ENCODE measurements around the gene SSRP1. TPM values are rescaled to one million over a fixed set of nuclear protein-coding genes. Genes with fewer than 3 reads are reported as not detected.

The SSRP1 gene
- polyA plus RNA-seq, 4 donors = 32.4 to 95.4 (median 63.7) TPM

GRCh38 chr11:57348636-57349313 lies 13.1 kb upstream of the SSRP1 start:
- no peaks in the 10 kb centered on the region for H3K27me3 ChIP-seq (ENCODE audit: control insufficient read depth in 3 of 3, insufficient read depth in 3 of 3, low read length in 3 of 3)
- no peaks in the 10 kb centered on the region for H3K4me1 ChIP-seq (ENCODE audit: control insufficient read depth in 3 of 3, insufficient read depth in 2 of 3, low read depth in 1 of 3, low read length in 2 of 3)
- DNase-seq (no peak), FAIRE-seq (no peak)
- no peak overlapping the region for H3K27ac ChIP-seq (ENCODE audit: low read depth in 1 of 3, low read length in 2 of 3)
- 86 to 90% (median 86%) methylated on average over 14 of the region's 14 CpGs for WGBS, 3 donors
- H3K36me3 ChIP-seq (ENCODE audit: control insufficient read depth in 3 of 3, insufficient read depth in 2 of 3, low read depth in 1 of 3, low read length in 3 of 3) = no peaks in the 10 kb centered on the region
- H3K4me3 ChIP-seq (ENCODE audit: low read depth in 1 of 3, low read length in 3 of 3) = no peak overlapping the region
- H3K9me3 ChIP-seq (ENCODE audit: control insufficient read depth in 2 of 2, insufficient read depth in 1 of 2, low read depth in 1 of 2, low read length in 1 of 2) = peaks cover 0 to 6% of the 10 kb centered on the region in 2 donors

GRCh38 chr11:57348052-57348451 lies 12.4 kb upstream of the SSRP1 start:
- H3K27me3 ChIP-seq (ENCODE audit: control insufficient read depth in 3 of 3, insufficient read depth in 3 of 3, low read length in 3 of 3) = no peaks in the 10 kb centered on the region
- FAIRE-seq (no peak), DNase-seq (no peak)
- 63 to 73% (median 69%) methylated on average over 7 of the region's 7 CpGs for WGBS, 3 donors
- H3K4me3 ChIP-seq (ENCODE audit: low read depth in 1 of 3, low read length in 3 of 3) = no peak overlapping the region
- no peaks in the 10 kb centered on the region for H3K4me1 ChIP-seq (ENCODE audit: control insufficient read depth in 3 of 3, insufficient read depth in 2 of 3, low read depth in 1 of 3, low read length in 2 of 3)
- no peak overlapping the region for H3K27ac ChIP-seq (ENCODE audit: low read depth in 1 of 3, low read length in 2 of 3)
- no peaks in the 10 kb centered on the region for H3K36me3 ChIP-seq (ENCODE audit: control insufficient read depth in 3 of 3, insufficient read depth in 2 of 3, low read depth in 1 of 3, low read length in 3 of 3)
- H3K9me3 ChIP-seq (ENCODE audit: control insufficient read depth in 2 of 2, insufficient read depth in 1 of 2, low read depth in 1 of 2, low read length in 1 of 2) = peaks cover 0 to 6% of the 10 kb centered on the region in 2 donors

- no peaks in the 10 kb centered on the region for H3K4me1 ChIP-seq (ENCODE audit: control insufficient read depth in 3 of 3, insufficient read depth in 2 of 3, low read depth in 1 of 3, low read length in 2 of 3)
- peaks cover 0 to 6% of the 10 kb centered on the region in 2 donors for H3K9me3 ChIP-seq (ENCODE audit: control insufficient read depth in 2 of 2, insufficient read depth in 1 of 2, low read depth in 1 of 2, low read length in 1 of 2)
- DNase-seq (no peak), FAIRE-seq (no peak)
- H3K36me3 ChIP-seq (ENCODE audit: control insufficient read depth in 3 of 3, insufficient read depth in 2 of 3, low read depth in 1 of 3, low read length in 3 of 3) = no peaks in the 10 kb centered on the region
- H3K27ac ChIP-seq (ENCODE audit: low read depth in 1 of 3, low read length in 2 of 3) = no peak overlapping the region
- no peaks in the 10 kb centered on the region for H3K27me3 ChIP-seq (ENCODE audit: control insufficient read depth in 3 of 3, insufficient read depth in 3 of 3, low read length in 3 of 3)
- 84 to 88% (median 86%) methylated on average over 9 of the region's 9 CpGs for WGBS, 3 donors
- no peak overlapping the region for H3K4me3 ChIP-seq (ENCODE audit: low read depth in 1 of 3, low read length in 3 of 3)
Measured at GRCh38 chr11:57347336-57347735, 11.6 kb upstream of the SSRP1 start.

GRCh38 chr11:57345555-57346211 lies 10.0 kb upstream of the SSRP1 start:
- FAIRE-seq (no peak), DNase-seq (peak; percentile 80 to 88)
- WGBS, 3 donors = 12 to 18% (median 18%) methylated on average over 11 of the region's 11 CpGs
- Histone ChIP-seq H3K27ac (ENCODE audit: low read depth in 1 of 3, low read length in 2 of 3) (no peak overlapping the region), H3K4me3 (ENCODE audit: low read depth in 1 of 3, low read length in 3 of 3) (no peak overlapping the region), H3K27me3 (ENCODE audit: control insufficient read depth in 3 of 3, insufficient read depth in 3 of 3, low read length in 3 of 3) (peaks cover 0 to under 1% (median 0%) of the 10 kb centered on the region in 3 donors), H3K9me3 (ENCODE audit: control insufficient read depth in 2 of 2, insufficient read depth in 1 of 2, low read depth in 1 of 2, low read length in 1 of 2) (peaks cover 0 to under 1% of the 10 kb centered on the region in 2 donors), H3K36me3 (ENCODE audit: control insufficient read depth in 3 of 3, insufficient read depth in 2 of 3, low read depth in 1 of 3, low read length in 3 of 3) (no peaks in the 10 kb centered on the region), H3K4me1 (ENCODE audit: control insufficient read depth in 3 of 3, insufficient read depth in 2 of 3, low read depth in 1 of 3, low read length in 2 of 3) (no peaks in the 10 kb centered on the region)

DNA sequence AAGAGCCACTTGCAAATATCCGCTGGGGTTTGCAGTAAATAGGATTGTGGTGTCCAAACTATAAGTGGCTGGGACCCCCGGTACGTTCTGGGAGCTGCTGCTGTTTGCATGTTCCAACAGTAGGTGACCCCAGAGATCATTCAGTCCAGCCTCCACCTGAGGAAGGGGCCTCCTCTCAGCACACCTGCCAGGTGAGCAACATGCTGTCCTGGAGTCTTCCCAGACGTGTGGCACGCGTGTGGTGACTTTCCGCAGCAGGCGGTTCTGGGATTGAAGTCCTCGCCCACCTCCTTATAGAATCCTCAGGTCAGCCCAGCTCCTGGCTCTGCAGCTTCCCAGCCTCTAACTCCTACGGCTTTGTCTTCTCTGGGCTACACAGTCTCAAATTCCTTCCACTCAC lies 9.1 kb upstream of the SSRP1 start:
- Histone ChIP-seq H3K27ac (ENCODE audit: low read depth in 1 of 3, low read length in 2 of 3) (no peak overlapping the region), H3K4me3 (ENCODE audit: low read depth in 1 of 3, low read length in 3 of 3) (no peak overlapping the region), H3K4me1 (ENCODE audit: control insufficient read depth in 3 of 3, insufficient read depth in 2 of 3, low read depth in 1 of 3, low read length in 2 of 3) (no peaks in the 10 kb centered on the region), H3K27me3 (ENCODE audit: control insufficient read depth in 3 of 3, insufficient read depth in 3 of 3, low read length in 3 of 3) (peaks cover 0 to 7% (median 0%) of the 10 kb centered on the region in 3 donors), H3K9me3 (ENCODE audit: control insufficient read depth in 2 of 2, insufficient read depth in 1 of 2, low read depth in 1 of 2, low read length in 1 of 2) (no peaks in the 10 kb centered on the region), H3K36me3 (ENCODE audit: control insufficient read depth in 3 of 3, insufficient read depth in 2 of 3, low read depth in 1 of 3, low read length in 3 of 3) (no peaks in the 10 kb centered on the region)
- FAIRE-seq (no peak), DNase-seq (no peak)
- WGBS, 3 donors = 91 to 96% (median 95%) methylated on average over 10 of the region's 10 CpGs

DNA sequence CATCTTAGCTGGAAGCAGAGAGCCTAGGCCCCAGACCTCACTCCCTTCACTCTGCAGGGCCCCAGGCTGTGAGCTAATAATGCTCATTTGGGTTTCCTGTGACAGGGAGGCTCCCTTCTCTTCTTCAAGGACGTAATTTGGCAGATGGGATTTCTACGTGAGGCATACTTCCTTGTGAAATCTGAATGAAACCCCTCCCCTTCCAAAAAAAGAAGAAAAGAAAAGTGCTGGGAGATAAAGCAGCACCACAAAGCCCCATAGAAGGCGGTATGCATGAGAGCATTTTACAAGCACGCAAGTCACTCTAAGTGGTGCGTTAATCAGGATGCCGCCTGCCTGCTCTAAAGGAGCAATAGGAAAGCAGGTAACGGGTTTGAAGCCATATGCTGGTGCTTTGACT lies 8.1 kb upstream of the SSRP1 start:
- Histone ChIP-seq H3K9me3 (ENCODE audit: control insufficient read depth in 2 of 2, insufficient read depth in 1 of 2, low read depth in 1 of 2, low read length in 1 of 2) (no peaks in the 10 kb centered on the region), H3K36me3 (ENCODE audit: control insufficient read depth in 3 of 3, insufficient read depth in 2 of 3, low read depth in 1 of 3, low read length in 3 of 3) (no peaks in the 10 kb centered on the region), H3K27ac (ENCODE audit: low read depth in 1 of 3, low read length in 2 of 3) (no peak overlapping the region), H3K4me3 (ENCODE audit: low read depth in 1 of 3, low read length in 3 of 3) (no peak overlapping the region), H3K27me3 (ENCODE audit: control insufficient read depth in 3 of 3, insufficient read depth in 3 of 3, low read length in 3 of 3) (peaks cover 0 to 7% (median 0%) of the 10 kb centered on the region in 3 donors), H3K4me1 (ENCODE audit: control insufficient read depth in 3 of 3, insufficient read depth in 2 of 3, low read depth in 1 of 3, low read length in 2 of 3) (no peaks in the 10 kb centered on the region)
- FAIRE-seq (no peak), DNase-seq (no peak)
- 81 to 88% (median 82%) methylated on average over 7 of the region's 7 CpGs for WGBS, 3 donors

- no peak overlapping the region for H3K4me3 ChIP-seq (ENCODE audit: low read depth in 1 of 3, low read length in 3 of 3)
Measured at GRCh38 chr11:57342702-57343101, 7.0 kb upstream of the SSRP1 start.

DNA sequence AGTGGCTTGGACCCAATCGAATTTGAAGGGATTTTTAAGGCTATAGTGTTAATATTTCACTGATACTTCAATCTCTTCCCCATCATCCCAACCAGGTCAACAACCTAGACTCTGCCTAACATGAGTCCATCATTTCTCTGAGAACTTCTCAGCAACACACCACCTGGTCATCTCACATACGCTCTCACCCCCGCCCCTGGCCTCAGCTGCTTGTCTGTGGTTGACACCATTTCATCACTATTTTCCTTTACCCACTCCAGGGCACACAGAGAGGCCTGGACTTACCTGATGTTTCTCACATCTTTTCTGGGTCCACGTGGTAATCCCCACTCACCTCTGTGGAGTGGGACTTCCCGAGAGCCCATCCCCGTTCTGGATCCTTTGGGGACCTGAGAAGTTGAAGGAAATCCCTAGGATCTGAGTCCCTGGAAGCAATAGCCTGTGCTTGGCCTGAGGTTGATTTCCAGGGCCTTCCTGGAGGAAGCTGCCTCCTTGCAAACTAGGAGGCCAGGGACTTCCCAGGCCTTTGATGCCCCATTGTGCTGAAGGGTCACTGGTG lies 5.6 kb upstream of the SSRP1 start:
- no peaks in the 10 kb centered on the region for H3K36me3 ChIP-seq (ENCODE audit: control insufficient read depth in 3 of 3, insufficient read depth in 2 of 3, low read depth in 1 of 3, low read length in 3 of 3)
- no peak for FAIRE-seq
- no peak for DNase-seq
- H3K27ac ChIP-seq (ENCODE audit: low read depth in 1 of 3, low read length in 2 of 3) = no peak overlapping the region
- H3K27me3 ChIP-seq (ENCODE audit: control insufficient read depth in 3 of 3, insufficient read depth in 3 of 3, low read length in 3 of 3) = peaks cover 0 to 7% (median 0%) of the 10 kb centered on the region in 3 donors
- WGBS, 3 donors = 73 to 80% (median 75%) methylated on average over 6 of the region's 6 CpGs
- H3K9me3 ChIP-seq (ENCODE audit: control insufficient read depth in 2 of 2, insufficient read depth in 1 of 2, low read depth in 1 of 2, low read length in 1 of 2) = no peaks in the 10 kb centered on the region
- H3K4me3 ChIP-seq (ENCODE audit: low read depth in 1 of 3, low read length in 3 of 3) = no peak overlapping the region
- peaks cover 0 to under 1% (median 0%) of the 10 kb centered on the region in 3 donors for H3K4me1 ChIP-seq (ENCODE audit: control insufficient read depth in 3 of 3, insufficient read depth in 2 of 3, low read depth in 1 of 3, low read length in 2 of 3)

More at GRCh38 chr11:57342702-57343101, 7.0 kb upstream of the SSRP1 start:
- H3K4me1 ChIP-seq (ENCODE audit: control insufficient read depth in 3 of 3, insufficient read depth in 2 of 3, low read depth in 1 of 3, low read length in 2 of 3) = no peaks in the 10 kb centered on the region
- H3K27me3 ChIP-seq (ENCODE audit: control insufficient read depth in 3 of 3, insufficient read depth in 3 of 3, low read length in 3 of 3) = peaks cover 0 to 7% (median 0%) of the 10 kb centered on the region in 3 donors
- H3K27ac ChIP-seq (ENCODE audit: low read depth in 1 of 3, low read length in 2 of 3) = no peak overlapping the region
- no peaks in the 10 kb centered on the region for H3K9me3 ChIP-seq (ENCODE audit: control insufficient read depth in 2 of 2, insufficient read depth in 1 of 2, low read depth in 1 of 2, low read length in 1 of 2)
- no peaks in the 10 kb centered on the region for H3K36me3 ChIP-seq (ENCODE audit: control insufficient read depth in 3 of 3, insufficient read depth in 2 of 3, low read depth in 1 of 3, low read length in 3 of 3)
- DNase-seq (no peak), FAIRE-seq (no peak)
- 84 to 89% (median 84%) methylated on average over 11 of the region's 11 CpGs for WGBS, 3 donors

Measured in small intestine (tissue), 7 donors.